Trophoblast cell (in vitro differentiated cells and primary cell): ENCODE measurements around the gene OBSCN.

ENCODE experiments used
- DNase-seq, 2 donors: peaks; one replicate each; pipeline ENCODE4 v3.0.0-alpha.2; 2016
- H2AFZ ChIP-seq: 2 replicates; pipeline ENCODE4 v1.6.1; 2013; ENCODE audit warnings: low read length, moderate library complexity, mild to moderate bottlenecking; ENCODE audit not compliant: insufficient read depth, poor library complexity
- H2AK5ac ChIP-seq: 2 replicates; pipeline ENCODE4 v1.6.1; 2013; ENCODE audit warnings: mild to moderate bottlenecking, low read length
- H2BK120ac ChIP-seq: 2 replicates; pipeline ENCODE4 v1.6.1; 2013; ENCODE audit warnings: low read length, mild to moderate bottlenecking, moderate library complexity; ENCODE audit not compliant: insufficient read depth, poor library complexity
- H2BK12ac ChIP-seq: 2 replicates; pipeline ENCODE4 v1.6.1; 2013; ENCODE audit warnings: mild to moderate bottlenecking, low read length, moderate library complexity
- H2BK5ac ChIP-seq: 2 replicates; pipeline ENCODE4 v1.6.1; 2013; ENCODE audit warnings: low read length, low read depth, moderate library complexity, mild to moderate bottlenecking; ENCODE audit not compliant: poor library complexity
- H3K14ac ChIP-seq: 2 replicates; pipeline ENCODE4 v1.6.1; 2013; ENCODE audit warnings: mild to moderate bottlenecking, low read length
- H3K18ac ChIP-seq: 2 replicates; pipeline ENCODE4 v1.6.1; 2013; ENCODE audit warnings: mild to moderate bottlenecking, low read length
- H3K23ac ChIP-seq: 2 replicates; pipeline ENCODE4 v1.6.1; 2013; ENCODE audit warnings: low read length
- H3K27ac ChIP-seq: 2 replicates; pipeline ENCODE4 v1.5.1; 2013; ENCODE audit warnings: low read depth, mild to moderate bottlenecking, inconsistent platforms, low read length, moderate library complexity
- H3K27me3 ChIP-seq: 2 replicates; pipeline ENCODE4 v1.6.1; 2013; ENCODE audit warnings: inconsistent platforms, mild to moderate bottlenecking, low read length, moderate library complexity; ENCODE audit not compliant: insufficient read depth
- H3K36me3 ChIP-seq, 2 experiments: 1 replicate in 1 of 2; 2 replicates in 1 of 2; pipeline ENCODE4 v1.6.1; 2013; ENCODE audit warnings: low read length in 2 of 2, mild to moderate bottlenecking in 2 of 2, moderate library complexity in 1 of 2; ENCODE audit not compliant: insufficient read depth in 2 of 2, control insufficient read depth in 1 of 2
- H3K4ac ChIP-seq: 2 replicates; pipeline ENCODE4 v1.6.1; 2013; ENCODE audit warnings: low read depth, mild to moderate bottlenecking, low read length, moderate library complexity
- H3K4me1 ChIP-seq, 2 experiments: 1 replicate in 1 of 2; 2 replicates in 1 of 2; pipeline ENCODE4 v1.6.1; 2013; ENCODE audit warnings: low read length in 2 of 2, mild to moderate bottlenecking in 2 of 2, moderate library complexity in 1 of 2; ENCODE audit not compliant: insufficient read depth in 2 of 2, control insufficient read depth in 1 of 2
- H3K4me2 ChIP-seq: 2 replicates; pipeline ENCODE4 v1.6.1; 2013; ENCODE audit warnings: inconsistent platforms, mild to moderate bottlenecking, low read length, moderate library complexity
- H3K4me3 ChIP-seq: 2 replicates; pipeline ENCODE4 v1.5.1; 2013; ENCODE audit warnings: mild to moderate bottlenecking, low read depth, low read length, inconsistent platforms
- H3K79me1 ChIP-seq: one replicate; pipeline ENCODE4 v1.6.1; 2013; ENCODE audit warnings: low read length
- H3K79me2 ChIP-seq: 2 replicates; pipeline ENCODE4 v1.6.1; 2013; ENCODE audit warnings: low read length, mild to moderate bottlenecking; ENCODE audit not compliant: control insufficient read depth, insufficient read depth, poor library complexity
- H3K9ac ChIP-seq: 2 replicates; pipeline ENCODE4 v1.6.1; 2013; ENCODE audit warnings: mild to moderate bottlenecking, low read length
- H3K9me3 ChIP-seq: 2 replicates; pipeline ENCODE4 v1.6.1; 2013; ENCODE audit warnings: low read depth, mild to moderate bottlenecking, control low read depth, inconsistent platforms, low read length; ENCODE audit not compliant: insufficient read depth
- H4K12ac ChIP-seq: 2 replicates; pipeline ENCODE4 v1.6.1; 2013; ENCODE audit warnings: low read depth, mild to moderate bottlenecking, low read length, moderate library complexity
- H4K8ac ChIP-seq: 2 replicates; pipeline ENCODE4 v1.6.1; 2013; ENCODE audit warnings: low read depth, mild to moderate bottlenecking, low read length, moderate library complexity
- H4K91ac ChIP-seq: one replicate; pipeline ENCODE4 v1.6.1; 2013; ENCODE audit warnings: low read depth, mild to moderate bottlenecking, low read length, moderate library complexity
- WGBS: extraction: QIAGEN DNeasy Blood & Tissue Kit; methylation state at CpG from one replicate; pipeline ENCODE4 v1.1.7; 2013; ENCODE audit warnings: missing lambda C conversion rate; ENCODE audit not compliant: insufficient read length, insufficient coverage; ENCODE audit errors: extremely low coverage; 5-methylcytosine and 5-hydroxymethylcytosine counted together

OBSCN gene

DNA sequence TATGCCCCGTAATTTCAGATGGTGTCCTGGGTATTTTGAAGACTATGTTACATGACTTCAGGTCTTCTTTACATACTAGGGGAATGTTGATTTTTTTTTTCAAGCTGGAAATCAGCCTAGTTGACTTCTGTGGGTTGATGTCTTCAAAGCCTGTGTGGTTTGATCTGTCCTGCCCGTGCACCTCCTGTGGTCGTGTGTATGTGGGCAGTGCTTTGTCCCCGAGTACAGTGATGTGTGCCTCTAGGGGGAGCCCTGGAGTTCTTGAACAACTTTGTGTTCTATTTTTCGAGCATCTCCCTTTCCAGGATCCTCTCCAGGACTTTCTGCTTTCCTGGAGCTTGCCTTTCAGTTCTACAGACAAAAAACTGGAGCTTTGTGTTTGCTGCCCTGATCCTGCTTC lies 28.9 kb downstream of the OBSCN start:
- Histone ChIP-seq H3K36me3 (peaks cover 3 to 17% of the 10 kb centered on the region in 2 experiments), H3K18ac (no peak overlapping the region), H3K27me3 (no peaks in the 10 kb centered on the region), H3K4me3 (no peak overlapping the region), H3K27ac (no peak overlapping the region), H2AFZ (no peak overlapping the region), H3K79me1 (no peaks in the 10 kb centered on the region), H4K8ac (no peak overlapping the region), H3K4me2 (no peak overlapping the region), H2BK12ac (no peak overlapping the region), H3K9ac (no peak overlapping the region), H3K23ac (no peak overlapping the region), H4K12ac (no peak overlapping the region), H2BK120ac (no peak overlapping the region), H3K9me3 (peaks cover 18% of the 10 kb centered on the region), H3K79me2 (no peaks in the 10 kb centered on the region), H3K4me1 (no peaks in the 10 kb centered on the region), H3K14ac (no peak overlapping the region), H2BK5ac (no peak overlapping the region), H4K91ac (no peak overlapping the region), H3K4ac (no peak overlapping the region), H2AK5ac (no peak overlapping the region)
- DNase-seq, result peak; percentile 34 to 89
- WGBS, result no CpG with 5 or more reads among the region's 5 CpGs

DNA sequence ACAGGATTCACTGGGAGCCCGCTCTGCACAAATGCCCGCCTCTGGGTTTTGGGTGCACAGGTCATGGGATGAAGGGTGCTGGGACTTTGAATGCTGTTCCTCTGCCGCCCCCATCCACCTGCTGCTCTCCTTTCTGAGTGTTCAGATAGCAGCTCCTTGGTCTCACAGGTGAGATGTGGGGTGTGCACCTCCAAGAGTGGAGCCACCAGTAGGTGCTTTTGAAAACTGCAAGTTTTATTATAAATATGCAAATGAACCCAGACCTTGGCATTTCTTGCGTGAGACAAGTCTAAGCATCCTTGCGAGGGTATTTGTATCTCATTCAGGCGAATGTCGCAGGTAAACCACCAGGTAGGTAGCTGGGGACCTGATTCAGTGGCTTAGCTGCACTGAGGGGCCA lies 30.2 kb downstream of the OBSCN start:
- H3K18ac ChIP-seq, result no peak overlapping the region
- no peak overlapping the region for H2AK5ac ChIP-seq
- no peaks in the 10 kb centered on the region for H3K79me1 ChIP-seq
- H4K91ac ChIP-seq, result no peak overlapping the region
- H3K4me3 ChIP-seq, result no peak overlapping the region
- H3K9me3 ChIP-seq, result peaks cover 19% of the 10 kb centered on the region
- no peak for DNase-seq
- no peak overlapping the region for H2BK5ac ChIP-seq
- no peaks in the 10 kb centered on the region for H3K27me3 ChIP-seq
- peaks cover under 1 to 16% of the 10 kb centered on the region in 2 experiments for H3K36me3 ChIP-seq
- no peak overlapping the region for H3K27ac ChIP-seq
- H3K14ac ChIP-seq, result no peak overlapping the region
- no peak overlapping the region for H3K23ac ChIP-seq
- no peak overlapping the region for H3K4me2 ChIP-seq
- no peaks in the 10 kb centered on the region for H3K79me2 ChIP-seq
- WGBS, result no CpG with 5 or more reads among the region's 7 CpGs
- H3K4ac ChIP-seq, result no peak overlapping the region
- H2AFZ ChIP-seq, result no peak overlapping the region
- no peak overlapping the region for H2BK120ac ChIP-seq
- H2BK12ac ChIP-seq, result no peak overlapping the region
- no peak overlapping the region for H4K8ac ChIP-seq
- H4K12ac ChIP-seq, result no peak overlapping the region
- H3K4me1 ChIP-seq, result no peaks in the 10 kb centered on the region
- H3K9ac ChIP-seq, result no peak overlapping the region

DNA sequence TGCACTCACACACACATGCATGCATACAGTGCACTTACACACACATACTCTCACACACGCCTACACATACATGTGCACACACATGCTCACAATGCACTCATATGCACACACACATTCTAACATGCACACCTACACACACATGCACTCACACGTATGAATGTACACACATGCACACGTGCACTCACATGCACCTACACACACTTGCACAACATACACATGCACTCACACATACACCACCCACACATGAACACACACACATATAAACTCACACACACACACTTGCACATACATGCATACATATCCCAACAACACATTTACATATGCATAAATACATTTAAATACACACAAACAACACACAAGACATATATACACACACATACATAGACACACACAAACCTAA lies 30.6 kb downstream of the OBSCN start:
- Histone ChIP-seq H2AFZ (no peak overlapping the region), H3K4ac (no peak overlapping the region), H3K79me1 (no peaks in the 10 kb centered on the region), H2BK120ac (no peak overlapping the region), H3K79me2 (no peaks in the 10 kb centered on the region), H4K12ac (no peak overlapping the region), H3K4me3 (no peak overlapping the region), H2BK12ac (no peak overlapping the region), H4K91ac (no peak overlapping the region), H3K4me1 (no peaks in the 10 kb centered on the region), H3K23ac (no peak overlapping the region), H2AK5ac (no peak overlapping the region), H3K4me2 (no peak overlapping the region), H4K8ac (no peak overlapping the region), H2BK5ac (no peak overlapping the region), H3K9ac (no peak overlapping the region), H3K18ac (no peak overlapping the region), H3K27ac (no peak overlapping the region), H3K27me3 (no peaks in the 10 kb centered on the region), H3K9me3 (peaks cover 22% of the 10 kb centered on the region), H3K14ac (no peak overlapping the region), H3K36me3 (peaks cover 4 to 19% of the 10 kb centered on the region in 2 experiments)
- no peak for DNase-seq
- no CpG with 5 or more reads among the region's 3 CpGs for WGBS

DNA sequence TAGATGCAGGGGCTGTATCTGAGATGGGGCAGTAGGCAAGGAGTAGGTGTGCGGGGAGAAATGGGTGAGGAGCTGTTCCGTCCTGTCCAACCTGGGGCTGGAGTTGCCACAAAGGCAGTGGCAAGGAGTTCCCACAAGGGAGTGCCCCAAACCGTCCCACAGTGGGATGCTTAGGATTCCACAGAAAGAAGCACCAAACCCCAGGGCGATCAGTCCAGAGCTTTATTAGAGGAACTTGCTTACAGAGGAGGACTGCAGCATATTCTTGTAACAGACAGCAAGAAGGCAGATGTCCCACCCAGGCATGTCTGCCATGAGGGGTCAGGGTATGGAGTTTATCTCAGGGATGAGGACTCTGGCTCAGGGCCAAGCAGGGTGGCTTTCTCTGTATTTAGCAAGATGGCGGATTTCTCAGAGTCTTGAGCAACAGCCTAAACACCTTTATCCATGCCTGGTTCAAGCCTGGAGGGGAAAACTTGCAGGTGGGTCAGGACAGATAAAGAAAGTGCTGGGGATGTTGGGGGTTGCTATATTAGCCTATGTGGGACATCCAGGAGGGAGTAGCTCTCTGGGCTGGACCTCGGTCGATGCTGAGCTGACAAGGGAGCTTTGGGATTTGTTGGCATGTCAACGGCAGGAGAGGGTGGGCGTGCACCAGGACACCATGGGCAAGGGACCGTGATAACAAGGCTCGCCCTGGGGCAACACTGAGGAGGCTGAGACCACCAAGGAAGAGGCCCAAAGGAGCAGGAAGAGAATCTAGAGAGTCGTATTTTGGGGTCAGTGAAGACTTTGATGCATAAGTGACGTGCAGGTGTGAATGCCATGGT lies 32.8 kb downstream of the OBSCN start:
- WGBS, result no CpG with 5 or more reads among the region's 13 CpGs

More for the DNA sequence above, 32.8 kb downstream of the OBSCN start:
- Histone ChIP-seq H2BK5ac (no peak overlapping the region), H3K14ac (no peak overlapping the region), H3K27me3 (no peaks in the 10 kb centered on the region), H2BK120ac (no peak overlapping the region), H3K4me3 (no peak overlapping the region), H3K18ac (no peak overlapping the region), H4K12ac (no peak overlapping the region), H4K8ac (no peak overlapping the region), H2AK5ac (no peak overlapping the region), H3K79me2 (no peaks in the 10 kb centered on the region), H3K23ac (no peak overlapping the region), H4K91ac (no peak overlapping the region), H3K36me3 (peaks cover 12 to 28% of the 10 kb centered on the region in 2 experiments), H2AFZ (no peak overlapping the region), H3K4ac (no peak overlapping the region), H3K4me2 (no peak overlapping the region), H3K27ac (no peak overlapping the region), H2BK12ac (no peak overlapping the region), H3K9me3 (peaks cover 31% of the 10 kb centered on the region), H3K9ac (no peak overlapping the region), H3K4me1 (no peaks in the 10 kb centered on the region), H3K79me1 (no peaks in the 10 kb centered on the region)
- no peak for DNase-seq
